HG03432 (cell line): Measurements from ENCODE around the gene R3HDML.

Source experiments
- ATAC-seq: cut with Tn5 transposase; IDR thresholded peaks from one replicate; pipeline ENCODE4 v1.9.1; 2021; ENCODE audit warnings: mild to moderate bottlenecking, moderate library complexity; ENCODE audit not compliant: unreplicated experiment

R3HDML gene

DNA sequence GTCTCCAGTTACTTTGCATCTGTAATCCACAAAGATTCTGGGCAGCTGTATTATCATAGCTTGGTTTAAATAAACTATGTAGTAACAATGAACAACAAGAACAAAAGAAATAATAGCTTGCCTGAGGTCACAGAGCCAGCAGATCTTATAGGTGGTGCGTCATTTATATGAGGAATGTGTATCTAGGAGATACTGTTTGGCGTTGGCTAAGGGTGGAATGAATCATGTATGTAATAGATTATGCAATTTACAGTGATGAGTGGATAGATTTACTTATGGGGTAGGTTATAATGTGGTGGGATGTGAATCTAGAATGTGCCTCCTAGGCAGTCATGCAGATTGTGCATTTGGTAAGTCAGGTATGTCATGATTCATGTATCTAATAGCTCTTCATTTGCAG, 61.5 kb downstream of the R3HDML start:
- ATAC-seq, result no peak

DNA sequence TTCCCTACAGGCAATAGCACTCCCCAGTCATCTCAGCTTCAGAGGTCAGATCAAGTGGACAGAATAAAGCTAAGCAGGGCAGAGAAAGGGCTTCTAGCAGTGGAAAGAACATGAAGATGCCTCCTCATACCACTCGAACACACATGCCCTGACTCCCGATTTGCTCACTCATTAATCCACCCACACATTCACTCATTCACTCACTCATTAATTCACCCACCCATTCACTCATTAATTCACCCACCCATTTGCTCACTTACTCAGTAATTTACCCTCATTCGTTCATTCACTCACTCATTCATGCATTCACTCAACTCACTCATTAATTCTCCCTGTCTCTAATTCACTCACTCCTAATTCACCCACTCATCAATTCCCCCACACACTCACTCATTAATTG, 62.6 kb downstream of the R3HDML start:
- no peak for ATAC-seq

DNA sequence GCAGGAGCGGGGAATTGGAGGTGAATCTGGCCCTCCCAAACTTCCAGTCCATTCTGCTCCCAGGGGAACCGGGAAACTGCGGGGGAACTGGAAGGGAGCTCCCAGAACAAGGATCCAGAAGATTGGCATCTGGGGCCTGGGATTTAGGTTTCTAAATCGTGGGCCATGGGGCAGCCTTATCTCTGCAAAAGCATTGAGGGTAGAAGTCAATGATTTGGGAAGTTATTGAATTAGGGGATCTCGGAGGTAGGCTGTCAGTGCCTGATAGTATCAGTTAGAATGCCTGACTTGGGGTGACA, 63.8 kb downstream of the R3HDML start:
- ATAC-seq, result no peak
